GM12892 (cell line): Measurements from ENCODE around the gene NENF.

Experiments
- POLR2A ChIP-seq: IDR thresholded peaks from 2 replicates; pipeline ENCODE4 v1.6.1; 2011; ENCODE audit warnings: low read depth, low read length, control low read depth
- TAF1 ChIP-seq: IDR thresholded peaks from 2 replicates; pipeline ENCODE4 v1.6.1; 2011; ENCODE audit warnings: low read depth, mild to moderate bottlenecking, control low read depth, low read length, borderline replicate concordance

DNA sequence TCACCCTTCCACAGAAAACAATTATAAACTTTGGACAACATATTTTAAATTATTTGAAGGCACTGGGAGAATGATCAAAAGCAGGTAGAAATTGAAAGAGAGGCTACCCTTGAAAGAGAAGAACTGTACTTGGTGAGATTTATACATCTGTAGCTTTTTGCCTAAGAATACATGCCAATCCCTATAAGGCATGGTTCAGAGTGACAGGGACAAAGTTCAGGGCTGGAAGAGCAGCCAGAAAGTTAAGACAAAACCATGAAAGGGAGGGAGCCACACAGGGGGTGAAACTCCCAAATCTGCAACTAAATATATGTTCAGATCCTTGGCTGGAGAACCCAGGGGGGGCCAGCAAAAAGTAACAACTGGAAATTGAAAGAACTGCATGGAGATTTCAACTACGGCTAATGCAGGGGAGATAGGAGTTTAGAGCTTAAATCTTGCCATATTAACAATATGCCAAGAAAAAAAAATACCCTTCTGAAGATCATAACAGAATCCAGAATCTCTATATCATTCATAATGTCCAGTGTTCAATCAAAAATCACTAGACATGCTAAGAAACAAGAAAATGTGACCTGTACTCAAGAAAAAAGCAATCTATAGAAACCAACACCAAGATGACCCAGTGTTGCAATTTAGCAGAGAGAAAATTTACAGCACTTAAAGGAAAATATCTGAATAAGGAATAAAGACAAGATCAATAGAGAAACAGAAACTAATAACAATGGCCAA is 43.6 kb upstream of the NENF start:
- TF ChIP-seq TAF1 = no peak
- no peak for TF ChIP-seq POLR2A
